ENCODE measurements around the gene TNS2.

The TNS2 gene

DNA sequence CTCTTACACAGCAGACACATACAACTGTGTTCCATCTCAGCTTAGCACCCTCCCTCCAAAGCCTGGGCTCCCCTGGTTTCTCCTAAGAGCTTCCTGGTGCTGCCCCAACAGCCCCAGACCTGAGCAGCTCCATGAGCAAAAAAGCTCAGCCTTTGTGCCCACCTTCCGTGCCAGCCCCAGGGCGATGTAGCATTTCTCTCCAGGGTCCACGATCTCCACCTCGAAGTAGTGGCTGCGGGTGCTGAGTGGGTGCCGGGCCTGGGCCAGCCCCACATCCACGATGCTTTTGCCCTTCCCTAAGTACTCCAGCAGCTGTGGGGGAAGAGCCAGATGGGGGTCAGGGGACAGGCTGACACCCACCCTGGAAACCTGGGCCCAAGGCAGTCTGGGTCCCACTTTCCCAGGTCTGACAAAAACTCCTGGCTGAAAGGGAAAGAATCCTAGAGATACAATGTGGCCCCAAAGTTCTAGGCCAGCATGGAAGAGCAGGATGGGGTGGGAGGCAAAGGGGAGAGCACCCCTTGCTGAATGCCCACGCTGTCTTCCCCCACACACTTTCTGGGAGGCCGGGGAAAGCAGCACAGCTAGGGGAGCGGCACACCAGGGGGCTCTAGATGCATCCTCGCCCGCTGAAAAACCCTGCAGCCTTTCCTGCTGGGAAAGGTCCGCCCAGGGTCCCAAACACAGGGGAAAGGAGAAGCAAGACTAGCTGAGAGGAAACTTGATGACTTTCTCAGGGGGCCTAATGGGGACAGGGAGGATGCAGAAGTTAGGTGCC, 18.3 kb downstream of the TNS2 start:
- no peak for DNase-seq (ENCODE audit: low spot score)

DNA sequence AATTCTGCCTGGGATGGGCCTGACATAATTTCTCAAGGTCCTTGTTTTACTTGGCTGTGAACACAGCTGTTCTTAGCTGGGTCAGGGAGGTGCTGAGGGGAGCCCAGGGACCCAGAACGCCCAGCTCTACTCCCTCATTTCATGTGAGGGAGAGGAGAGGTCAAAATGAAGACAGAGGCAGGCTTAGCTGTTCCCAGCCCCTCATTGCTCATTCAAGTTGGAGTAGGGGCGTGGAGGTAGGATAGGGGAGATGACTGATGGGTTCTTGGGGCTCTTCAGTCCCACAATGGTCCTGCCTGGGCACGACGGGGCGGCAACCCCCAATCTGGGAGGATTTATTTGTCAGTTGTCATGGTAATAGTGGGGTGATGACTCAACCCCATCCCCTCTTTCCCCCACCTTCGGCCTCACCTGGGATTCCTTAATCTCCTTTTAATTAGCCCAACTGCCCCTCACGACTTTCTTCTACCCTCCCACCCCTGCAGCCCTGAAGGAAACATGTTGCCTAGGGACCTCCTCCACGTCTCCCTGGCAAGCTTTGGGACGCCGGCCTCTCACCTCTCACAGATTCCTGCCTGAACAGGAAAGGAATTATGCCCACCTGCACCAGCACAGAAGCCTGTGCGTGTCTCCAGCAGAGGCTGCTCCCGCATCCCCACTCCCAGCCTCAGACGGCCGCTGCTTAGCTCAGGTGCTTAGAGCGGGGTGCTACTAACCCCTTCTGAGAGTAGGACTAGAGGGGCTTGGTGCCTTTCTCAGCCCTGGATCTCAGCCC, 19.1 kb downstream of the TNS2 start:
- DNase-seq (ENCODE audit: low spot score), result no peak

DNA sequence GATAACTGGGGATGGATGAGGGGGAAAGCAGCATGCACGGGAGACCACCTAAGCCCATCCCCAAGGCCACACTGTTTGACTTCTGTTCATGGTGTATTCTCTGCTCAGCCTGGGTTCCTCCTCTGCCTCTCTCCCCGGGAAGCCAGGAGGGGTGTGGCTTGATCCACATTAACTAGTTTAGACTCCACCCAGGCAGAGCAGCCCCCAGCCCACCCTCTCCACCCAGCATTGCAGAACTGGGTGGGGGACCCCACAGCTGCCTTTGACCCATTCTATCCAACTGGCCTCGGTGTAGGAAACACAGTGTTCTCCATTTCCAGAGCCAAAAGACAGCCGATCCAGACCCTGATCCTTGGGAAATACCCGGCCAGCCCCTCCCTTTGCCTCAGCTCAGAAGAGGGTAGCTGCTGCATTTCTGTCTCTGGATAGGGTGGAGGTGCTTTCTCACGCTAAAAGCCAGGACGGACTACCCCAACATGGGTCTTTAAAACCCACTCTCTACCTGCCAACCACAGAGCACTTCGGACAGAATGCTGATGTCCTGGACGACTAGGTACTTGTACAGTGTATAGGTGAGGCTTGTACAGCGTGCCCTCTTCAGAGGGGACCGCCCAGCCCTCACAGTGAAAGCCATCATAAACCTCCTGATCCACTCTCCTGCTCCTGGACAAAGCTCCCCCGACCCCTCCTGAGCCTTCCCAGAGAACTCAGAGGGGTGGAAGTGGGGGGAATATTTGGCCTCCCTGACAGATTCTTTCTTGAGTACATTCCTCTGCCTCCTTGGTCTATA, 20.0 kb downstream of the TNS2 start:
- DNase-seq (ENCODE audit: low spot score), result no peak

DNA sequence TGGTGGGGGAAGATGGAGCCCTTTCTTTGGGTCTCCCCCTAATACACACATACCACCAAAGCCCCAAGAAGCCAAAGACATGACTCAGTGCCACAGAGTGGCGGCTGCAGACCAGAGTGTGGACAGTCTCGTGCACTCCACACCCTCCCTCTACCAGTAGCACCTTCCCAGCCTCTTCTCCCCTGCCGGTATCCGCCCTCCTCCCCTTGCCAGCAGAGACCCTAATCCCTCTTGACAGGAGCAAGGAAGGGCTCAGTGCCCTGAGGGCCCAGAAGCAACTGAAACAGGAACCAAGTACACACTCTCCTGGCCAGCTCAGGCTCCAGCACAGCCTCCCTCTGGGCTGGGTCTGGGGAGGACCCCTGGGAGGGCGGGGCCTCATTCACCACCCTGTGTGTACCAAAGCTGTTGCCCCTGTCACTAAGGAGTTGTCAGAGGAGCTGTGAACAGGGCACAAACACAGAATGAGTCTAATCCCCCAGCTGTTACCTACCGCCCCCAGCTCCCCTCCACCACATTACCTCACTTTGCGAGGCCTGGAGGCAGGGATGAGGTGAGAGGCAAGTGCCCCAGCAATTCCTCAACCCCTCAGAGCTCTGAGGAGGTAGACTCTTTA, 21.1 kb downstream of the TNS2 start:
- DNase-seq (ENCODE audit: low spot score), result no peak

DNA sequence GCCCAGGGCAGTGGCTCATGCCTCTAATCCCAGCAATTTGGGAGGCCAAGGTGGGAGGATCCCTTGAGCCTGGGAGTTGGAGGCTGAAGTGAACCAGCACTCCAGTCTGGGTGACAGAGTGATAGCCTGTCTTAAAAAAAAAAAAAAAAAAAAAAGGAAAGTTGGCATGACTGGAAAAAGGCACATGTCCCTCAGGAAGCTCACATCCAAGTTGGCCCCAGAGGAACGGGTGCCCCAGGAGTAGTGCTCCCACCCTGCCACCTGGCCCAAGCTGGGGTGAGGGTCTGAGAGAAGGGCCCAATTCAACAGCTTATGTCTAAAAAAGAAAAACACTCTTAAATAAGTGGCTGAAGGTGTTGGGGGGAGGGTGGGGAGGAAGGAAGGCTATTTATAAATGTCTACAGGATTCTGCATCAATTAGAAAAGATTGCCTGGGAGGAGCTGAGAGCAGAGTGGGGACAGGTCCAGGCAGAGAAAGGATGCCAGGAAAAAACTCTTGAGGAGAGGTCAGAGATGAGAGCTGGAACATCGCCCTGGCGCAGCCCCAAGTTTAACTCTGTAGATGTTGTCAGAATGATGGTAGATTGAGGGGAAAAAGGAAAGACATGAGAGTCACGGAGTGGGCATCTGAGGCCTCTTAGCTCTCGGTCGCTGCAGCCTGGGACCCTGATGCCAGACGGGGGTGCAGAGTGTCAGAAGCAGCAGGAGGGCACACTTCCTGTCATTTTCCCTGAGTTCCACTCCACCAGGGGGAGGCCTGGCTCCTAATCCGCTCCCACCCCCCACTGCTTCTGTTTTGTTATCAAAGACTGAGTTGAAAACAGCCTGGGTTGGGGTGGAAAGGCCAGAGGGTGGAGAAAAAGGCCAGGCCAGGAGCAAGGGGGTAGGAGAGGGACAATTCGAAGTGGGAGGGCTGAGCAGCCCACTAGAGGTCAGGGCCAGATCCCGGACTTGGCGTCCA, 22.0 kb downstream of the TNS2 start:
- no peak for DNase-seq (ENCODE audit: low spot score)

DNA sequence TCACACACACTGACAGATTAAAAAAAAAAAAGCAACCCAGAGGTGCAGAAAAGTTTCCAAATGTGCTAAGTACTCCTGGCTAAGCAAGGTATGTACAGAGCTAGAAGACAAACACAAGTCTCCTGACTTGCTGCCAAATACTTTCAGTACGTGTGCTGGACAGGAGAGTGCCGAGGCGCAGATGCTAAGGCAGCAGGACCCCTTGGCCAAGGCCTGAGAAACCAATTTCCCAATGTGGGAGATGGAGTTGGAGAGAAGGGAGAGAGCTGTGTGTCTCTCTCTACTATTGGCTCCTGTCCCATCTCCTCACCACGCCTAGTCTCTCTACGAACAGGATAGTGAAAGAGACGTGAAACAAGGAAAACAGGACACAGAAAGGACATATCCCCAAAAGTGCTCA, 24.0 kb downstream of the TNS2 start:
- DNase-seq (ENCODE audit: low spot score), result no peak

DNA sequence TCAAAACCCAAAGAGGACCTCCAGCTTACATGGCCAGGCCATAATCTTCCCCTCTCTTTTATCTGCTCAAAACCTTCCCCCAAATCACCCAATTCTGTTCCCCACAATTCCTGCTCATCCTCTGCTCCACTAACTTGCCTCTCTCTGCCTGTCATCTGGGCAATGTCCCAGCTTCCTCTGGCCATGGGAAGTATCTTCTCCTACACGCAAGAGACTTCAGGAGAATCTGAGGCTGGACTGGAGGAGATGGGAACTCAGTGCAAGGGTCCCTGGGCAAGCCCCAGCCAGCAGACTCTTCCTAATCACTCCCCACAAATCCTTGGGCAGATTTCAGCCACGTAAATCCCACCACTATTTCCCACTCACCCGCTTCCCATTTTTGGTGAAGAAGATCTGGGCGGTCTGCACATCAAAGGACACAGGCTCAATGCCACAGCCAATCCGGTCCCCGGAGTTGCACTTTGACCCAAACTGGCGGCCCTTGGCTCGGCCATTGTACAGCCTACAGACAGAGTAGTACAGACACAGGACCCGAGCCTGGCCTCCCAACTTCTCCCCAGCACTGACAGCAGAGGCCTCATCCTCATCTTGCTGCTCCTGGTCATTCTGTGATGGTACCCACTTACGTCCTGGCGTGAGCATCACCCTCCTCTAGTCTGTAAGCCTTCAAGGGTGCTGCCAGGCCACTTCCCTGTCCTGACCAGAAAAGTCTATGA, 24.6 kb downstream of the TNS2 start:
- no peak for DNase-seq (ENCODE audit: low spot score)

DNA sequence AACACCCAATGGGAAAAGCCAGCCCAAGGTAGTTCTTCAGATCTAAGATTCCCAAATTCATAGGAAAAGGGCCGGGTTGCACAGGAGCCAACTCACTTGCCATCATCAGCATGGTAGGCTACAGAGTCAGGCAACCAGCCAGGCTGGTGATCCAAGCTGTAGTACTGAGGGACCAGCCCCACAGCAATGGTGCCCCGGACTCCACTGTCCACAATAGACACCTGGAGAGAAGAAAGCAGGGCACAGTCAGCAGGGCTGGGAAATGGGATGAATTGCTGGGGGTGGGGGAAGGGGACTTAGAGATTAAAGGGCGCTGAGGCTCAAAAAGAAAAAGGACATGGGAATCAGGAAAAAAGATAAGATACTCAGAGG, 25.1 kb downstream of the TNS2 start:
- DNase-seq (ENCODE audit: low spot score), result no peak

DNA sequence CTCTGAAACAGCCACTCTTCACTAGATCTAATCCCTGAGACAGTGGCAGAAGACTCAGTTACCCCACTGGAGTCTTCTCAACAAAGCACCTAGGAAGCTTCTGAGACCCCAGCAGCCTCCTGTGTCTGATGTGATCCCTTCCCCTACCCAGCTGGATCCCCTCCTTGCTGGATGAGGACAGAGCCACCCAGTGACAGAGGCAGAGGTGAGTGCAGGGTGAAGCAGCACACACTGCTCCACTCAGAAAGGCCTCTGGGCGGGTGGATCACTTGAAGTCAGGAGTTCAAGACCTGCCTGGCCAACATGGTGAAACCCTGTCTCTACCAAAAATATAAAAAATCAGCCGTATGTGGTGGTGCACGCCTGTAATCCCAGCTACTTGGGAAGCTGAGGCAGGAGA, 26.6 kb downstream of the TNS2 start:
- DNase-seq (ENCODE audit: low spot score), result no peak

DNA sequence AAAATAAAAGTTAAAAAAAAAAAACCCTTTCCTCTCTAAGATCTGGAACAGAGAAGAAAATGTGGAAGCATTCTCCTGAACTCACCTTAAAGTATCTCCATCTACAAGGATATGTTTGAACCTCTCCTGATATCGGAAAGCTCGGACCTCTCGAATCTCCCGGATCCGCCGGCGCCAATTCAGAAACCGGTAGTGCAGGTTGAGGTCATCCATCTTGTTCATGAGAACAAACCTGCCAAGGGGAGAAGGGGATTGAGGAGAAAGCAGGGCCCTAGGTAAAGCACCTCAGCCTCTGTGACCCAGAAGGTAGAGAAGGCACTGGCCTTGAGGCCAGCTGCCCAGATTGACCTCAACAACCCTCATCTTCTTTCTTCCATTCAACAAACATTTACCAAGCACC, 27.2 kb downstream of the TNS2 start:
- DNase-seq (ENCODE audit: low spot score), result no peak

DNA sequence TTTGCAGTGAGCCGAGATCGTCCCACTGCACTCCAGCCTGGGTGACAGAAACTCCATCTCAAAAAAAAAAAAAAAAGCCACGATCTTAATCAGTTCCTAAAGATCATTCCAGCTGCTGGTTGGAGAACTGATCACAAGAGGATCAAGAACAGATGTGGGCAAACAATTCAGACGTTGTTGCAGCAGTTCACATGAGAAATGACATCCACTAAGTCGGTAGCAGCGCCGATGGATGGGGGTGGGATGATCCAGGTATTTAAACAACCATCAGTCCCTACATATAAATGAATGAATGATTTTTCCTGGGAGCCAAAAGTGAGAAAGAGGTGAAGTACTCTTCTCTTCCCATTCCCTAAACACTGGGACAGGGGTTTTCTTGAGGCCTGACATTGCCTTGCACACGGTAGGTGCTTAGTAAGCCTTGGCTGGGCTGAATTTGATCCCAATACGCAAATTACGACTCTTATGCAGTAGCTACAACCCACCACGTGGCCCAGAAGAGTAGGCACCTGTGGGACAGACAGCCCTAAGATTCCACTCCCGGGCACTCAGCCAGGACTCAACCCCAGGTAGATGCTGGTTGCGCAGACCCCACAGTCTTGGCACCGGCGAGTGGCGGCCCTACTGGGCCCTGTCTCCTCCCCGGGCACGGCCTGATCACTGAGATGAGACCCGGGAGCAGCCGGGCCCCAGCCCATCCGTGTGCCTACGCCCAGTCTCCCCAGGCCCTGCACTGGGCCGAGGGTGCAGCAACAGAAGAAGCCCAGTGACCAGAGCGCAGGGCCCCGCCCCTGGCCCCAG, 28.8 kb downstream of the TNS2 start:
- DNase-seq (ENCODE audit: low spot score), result peak; percentile 49

DNA sequence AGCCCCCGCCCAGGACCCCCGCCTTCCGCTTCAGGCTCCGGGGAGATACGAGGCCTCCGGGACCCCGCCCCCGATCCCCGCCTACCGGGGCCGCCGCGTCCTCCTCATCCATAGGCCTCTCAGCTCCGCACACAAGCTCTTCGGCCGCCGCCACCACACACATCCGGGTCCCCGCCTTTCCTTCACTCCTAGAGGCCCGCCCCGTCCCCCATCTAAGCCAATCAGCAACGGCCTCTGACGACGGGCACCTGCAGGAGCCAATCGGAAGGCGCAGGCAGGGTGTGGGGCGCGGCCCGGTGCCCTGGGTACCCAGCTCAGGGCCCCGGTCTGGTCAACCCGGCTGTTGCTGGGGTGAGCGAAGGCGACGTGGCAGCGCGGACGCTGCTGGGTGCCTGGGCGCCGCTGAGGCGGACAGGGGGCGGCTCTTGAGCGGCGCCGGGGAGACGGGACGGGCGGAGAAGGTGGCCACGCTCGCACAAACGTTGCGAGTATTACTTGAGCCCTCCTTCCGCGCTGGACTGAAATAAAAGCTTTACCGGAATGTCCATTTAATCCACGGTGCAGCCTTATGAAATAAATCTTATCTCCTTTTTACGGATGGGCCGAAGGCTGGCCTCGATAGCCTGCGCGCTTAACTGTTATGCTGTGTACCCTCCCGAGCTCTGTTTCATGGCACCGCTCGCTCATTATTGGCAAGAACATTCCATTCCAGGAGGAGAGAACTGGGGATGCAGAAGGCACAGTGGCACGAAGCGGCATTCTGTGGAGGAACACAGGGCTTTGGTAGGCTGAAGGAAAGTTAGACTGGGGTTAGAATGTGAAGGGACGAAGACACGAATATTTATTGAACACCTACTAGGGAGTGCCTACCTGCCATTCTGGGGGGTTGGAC, 29.6 kb downstream of the TNS2 start, which contains the start of gene SPRYD3:
Gene SPRYD3, minus strand, starts transcription at position 165 of the 892 bp plus-strand sequence. Its CDS starts 57 bp downstream, at position 108.
- DNase-seq (ENCODE audit: low spot score), result peak; percentile 97

DNA sequence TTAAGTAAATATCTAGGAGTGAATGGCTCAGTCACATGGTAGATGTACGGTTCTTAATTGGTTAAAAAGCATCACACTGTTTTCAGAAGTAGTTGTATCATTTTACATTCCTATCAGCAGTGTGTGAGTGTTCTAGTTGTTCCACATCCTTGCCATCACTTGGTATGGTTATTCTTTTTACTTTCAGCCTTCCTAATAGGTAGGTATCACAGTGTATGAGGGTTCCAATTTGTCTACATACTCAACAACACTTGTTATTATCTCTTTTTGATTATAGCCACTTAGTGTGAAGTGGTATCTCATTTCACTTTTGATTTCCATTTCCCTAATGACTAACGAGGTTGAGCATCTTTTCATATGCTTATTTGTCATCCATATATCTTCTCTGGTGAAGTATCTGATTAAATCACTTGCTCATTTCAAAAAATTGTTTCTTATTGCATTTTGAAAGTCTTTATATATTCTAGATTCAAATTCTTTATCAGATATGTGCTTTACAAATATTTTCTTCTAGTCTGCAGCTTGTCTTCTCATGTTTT, 32.8 kb downstream of the TNS2 start:
- no peak for DNase-seq (ENCODE audit: low spot score)

DNA sequence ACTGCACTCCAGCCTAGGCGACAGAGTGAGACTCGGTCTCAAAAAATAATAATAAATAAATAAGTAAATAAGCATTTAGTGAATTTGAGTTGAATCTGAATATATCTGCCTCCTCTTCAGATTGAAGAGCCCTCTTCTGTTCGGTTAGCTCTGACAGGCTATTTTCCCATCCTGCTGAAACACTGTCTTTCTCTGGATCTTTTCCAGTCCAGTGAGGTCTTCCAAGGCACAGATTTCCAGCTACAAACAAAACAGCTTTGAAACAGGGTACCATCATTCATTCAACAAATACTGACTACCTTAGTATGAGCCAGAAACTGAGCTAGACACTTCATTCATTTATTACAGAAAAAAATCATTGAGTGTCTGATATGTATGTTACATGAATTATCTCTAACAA, 36.5 kb downstream of the TNS2 start:
- no peak for DNase-seq (ENCODE audit: low spot score)

DNA sequence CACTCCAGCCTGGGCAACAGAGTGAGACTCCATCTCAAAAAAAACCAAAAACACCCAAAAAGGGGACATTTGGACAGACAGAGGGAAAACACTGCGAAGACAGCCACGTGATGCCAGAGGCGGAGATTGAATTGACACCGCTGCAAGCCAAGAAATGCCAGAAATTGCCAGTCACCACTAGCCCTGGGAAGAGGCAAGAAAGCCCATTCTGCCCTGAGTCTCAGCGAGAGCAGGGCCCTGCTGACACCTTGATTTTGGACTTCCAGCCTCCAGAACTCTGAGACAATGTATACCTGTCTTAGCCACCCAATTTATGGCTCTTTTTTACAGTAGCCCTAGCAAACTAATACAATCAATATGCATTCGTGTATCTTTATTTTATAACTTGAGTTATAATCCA, 40.2 kb downstream of the TNS2 start:
- no peak for DNase-seq (ENCODE audit: low spot score)

DNA sequence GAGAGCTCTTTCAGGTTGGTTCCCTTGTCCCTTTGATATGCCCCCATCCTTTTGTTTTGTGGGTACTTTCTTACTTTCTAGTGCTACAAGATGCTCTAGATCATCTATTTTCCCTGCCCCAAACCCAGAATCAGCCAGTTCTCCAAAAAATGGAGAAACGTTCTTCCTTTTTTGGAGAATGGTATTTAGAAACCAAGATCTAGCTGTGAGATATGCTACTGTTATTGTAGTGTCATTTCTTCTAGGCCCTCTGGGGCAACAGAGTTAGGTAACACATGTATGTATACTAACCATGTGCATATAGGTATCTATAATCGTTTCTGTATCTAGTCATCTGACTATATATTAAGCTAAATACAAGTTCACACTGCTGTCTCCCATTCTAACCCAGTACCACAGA, 40.7 kb downstream of the TNS2 start:
- no peak for DNase-seq (ENCODE audit: low spot score)

DNA sequence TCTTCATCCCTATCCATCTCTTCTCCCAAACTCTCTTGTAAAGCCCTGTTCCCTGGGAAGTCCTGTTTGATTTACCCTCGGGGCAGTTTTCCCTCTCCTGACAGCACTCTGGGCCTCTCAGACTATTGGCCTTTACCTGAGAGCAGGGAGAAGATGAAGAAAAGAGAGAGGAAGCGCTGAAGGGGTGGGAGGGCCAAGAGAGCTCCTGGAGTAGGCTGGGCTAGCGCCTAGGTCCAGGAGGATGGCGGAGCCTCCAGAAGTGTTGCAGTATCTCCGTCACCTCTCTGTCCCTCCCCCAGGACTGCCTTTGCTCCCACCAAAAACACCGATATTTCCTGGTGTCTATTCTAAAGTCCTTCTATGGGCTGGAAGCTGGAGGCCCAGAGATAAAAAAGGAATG, 41.9 kb downstream of the TNS2 start:
- DNase-seq (ENCODE audit: low spot score), result no peak

DNA sequence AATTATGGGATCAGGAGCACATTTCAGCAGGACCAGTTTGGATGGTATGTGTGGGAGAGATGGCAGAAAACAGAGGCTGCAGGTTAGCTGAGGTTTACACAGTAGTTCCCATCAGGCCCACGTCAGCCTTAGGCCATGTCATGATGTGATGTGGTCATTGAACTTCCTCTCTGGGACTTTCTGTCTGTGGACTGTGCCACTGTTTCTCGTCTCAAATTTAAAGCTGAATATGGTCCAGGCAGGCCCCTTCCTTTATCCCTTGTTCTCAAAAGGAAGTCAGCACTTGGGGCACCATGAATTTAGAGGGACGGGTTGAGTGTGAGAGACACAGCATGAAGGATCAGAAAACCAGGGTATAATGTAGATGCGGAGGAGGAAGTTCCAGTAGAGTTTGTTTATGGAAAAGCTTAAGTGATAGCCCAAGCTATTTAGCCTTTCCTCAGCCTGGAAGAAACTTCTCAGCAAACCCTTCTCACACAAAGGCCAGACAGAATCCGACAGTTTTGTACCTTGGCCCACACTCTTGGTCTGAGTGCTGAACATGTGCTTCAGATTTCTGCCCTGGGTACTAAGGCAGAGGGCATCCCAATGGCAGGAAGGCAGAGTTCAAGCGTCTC, 44.0 kb downstream of the TNS2 start:
- no peak for DNase-seq (ENCODE audit: low spot score)
